GM12874 (cell line): ENCODE data around the gene ARHGEF37.

Experiments
- TF ChIP-seq, protein P1 (sequence below): IDR thresholded peaks from 2 replicates; pipeline ENCODE4 v1.5.1; 2011; ENCODE audit warnings: low read depth, mild to moderate bottlenecking, control low read depth, low read length, moderate library complexity; ENCODE audit not compliant: insufficient read depth

The ARHGEF37 gene

GRCh38 chr5:149622466-149622865 is 41.2 kb downstream of the ARHGEF37 start:
- TF ChIP-seq, protein P1, sequence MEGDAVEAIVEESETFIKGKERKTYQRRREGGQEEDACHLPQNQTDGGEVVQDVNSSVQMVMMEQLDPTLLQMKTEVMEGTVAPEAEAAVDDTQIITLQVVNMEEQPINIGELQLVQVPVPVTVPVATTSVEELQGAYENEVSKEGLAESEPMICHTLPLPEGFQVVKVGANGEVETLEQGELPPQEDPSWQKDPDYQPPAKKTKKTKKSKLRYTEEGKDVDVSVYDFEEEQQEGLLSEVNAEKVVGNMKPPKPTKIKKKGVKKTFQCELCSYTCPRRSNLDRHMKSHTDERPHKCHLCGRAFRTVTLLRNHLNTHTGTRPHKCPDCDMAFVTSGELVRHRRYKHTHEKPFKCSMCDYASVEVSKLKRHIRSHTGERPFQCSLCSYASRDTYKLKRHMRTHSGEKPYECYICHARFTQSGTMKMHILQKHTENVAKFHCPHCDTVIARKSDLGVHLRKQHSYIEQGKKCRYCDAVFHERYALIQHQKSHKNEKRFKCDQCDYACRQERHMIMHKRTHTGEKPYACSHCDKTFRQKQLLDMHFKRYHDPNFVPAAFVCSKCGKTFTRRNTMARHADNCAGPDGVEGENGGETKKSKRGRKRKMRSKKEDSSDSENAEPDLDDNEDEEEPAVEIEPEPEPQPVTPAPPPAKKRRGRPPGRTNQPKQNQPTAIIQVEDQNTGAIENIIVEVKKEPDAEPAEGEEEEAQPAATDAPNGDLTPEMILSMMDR, result no peak

GRCh38 chr5:149623473-149623872 is 42.2 kb downstream of the ARHGEF37 start:
- TF ChIP-seq, protein P1, result no peak

- TF ChIP-seq, protein P1, result no peak
Observed at GRCh38 chr5:149627070-149627469, 45.8 kb downstream of the ARHGEF37 start.

DNA sequence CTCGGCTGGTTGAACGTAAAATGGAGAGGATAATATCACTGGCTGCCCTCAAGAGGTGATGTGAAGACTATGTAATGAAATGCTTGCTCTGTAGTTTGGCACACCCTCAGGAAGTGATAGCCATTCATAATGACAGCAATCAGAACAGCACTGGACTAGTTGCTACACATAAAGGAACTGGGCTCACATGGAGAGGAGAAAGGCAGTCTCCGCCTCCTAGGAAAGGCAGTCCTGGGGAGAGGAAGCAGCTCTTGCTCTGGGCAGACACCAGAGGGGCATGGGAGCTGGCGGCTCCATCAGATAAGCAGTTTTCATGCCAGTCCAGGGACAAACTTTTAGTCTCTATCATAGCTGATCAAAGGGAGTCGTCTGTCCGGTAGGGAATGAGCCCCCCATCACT is 46.9 kb downstream of the ARHGEF37 start:
- TF ChIP-seq, protein P1, result no peak

GRCh38 chr5:149628846-149629388 is 47.6 kb downstream of the ARHGEF37 start:
- TF ChIP-seq, protein P1, result no peak

GRCh38 chr5:149629421-149629820 is 48.1 kb downstream of the ARHGEF37 start:
- TF ChIP-seq, protein P1, result no peak

- TF ChIP-seq, protein P1, result no peak
Observed at GRCh38 chr5:149630337-149630736, 49.0 kb downstream of the ARHGEF37 start.

GRCh38 chr5:149631506-149631905 is 50.2 kb downstream of the ARHGEF37 start:
- TF ChIP-seq, protein P1, result no peak
